ENCODE measurements around the gene NRXN3.

The NRXN3 gene

GRCh38 chr14:78666336-78667056 lies 496.3 kb downstream of the NRXN3 start:
- no peak for DNase-seq

GRCh38 chr14:78667141-78667540 lies 497.0 kb downstream of the NRXN3 start:
- DNase-seq = no peak

- no peak for DNase-seq
These were observed 503.7 kb downstream of the NRXN3 start for GRCh38 chr14:78673845-78674244.

DNA sequence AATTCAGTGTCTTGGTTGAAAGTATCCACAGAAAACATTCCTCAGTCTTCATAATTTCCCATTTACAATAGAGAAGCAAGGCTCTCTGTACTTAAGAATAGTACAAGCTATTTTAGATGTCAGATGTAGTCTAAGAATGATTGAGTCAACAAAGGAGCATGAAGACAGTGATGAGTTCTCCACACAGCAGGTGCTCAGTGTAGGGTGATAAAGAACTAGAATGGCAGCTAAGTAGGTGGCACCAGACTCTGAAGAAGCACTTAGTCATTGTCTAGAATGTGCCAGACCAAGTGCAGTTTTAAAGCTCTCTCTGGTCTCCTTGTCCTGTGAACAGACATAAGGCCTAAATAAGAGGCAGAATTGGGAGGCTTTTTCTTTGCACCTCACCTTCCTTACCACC lies 504.6 kb downstream of the NRXN3 start:
- no peak for DNase-seq

DNA sequence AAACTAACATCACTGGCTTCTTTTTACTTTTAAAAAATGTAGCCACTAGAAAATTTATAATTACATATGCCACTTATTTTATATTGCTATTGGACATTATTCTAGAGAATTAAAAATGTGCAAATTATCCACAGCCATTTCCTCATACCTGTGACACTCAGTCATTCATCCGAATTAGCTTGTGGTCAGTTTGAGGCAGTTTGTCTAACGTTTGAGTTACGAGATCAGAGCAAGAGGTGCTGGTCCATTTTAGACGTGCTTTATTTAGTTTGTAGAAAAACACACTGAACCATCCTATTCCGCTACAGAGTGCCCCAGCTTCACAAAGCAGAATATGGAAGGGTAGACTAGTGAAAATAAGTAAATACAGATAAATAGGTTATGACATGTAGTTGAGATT lies 513.0 kb downstream of the NRXN3 start:
- no peak for DNase-seq

GRCh38 chr14:78683981-78684380 lies 513.8 kb downstream of the NRXN3 start:
- no peak for DNase-seq

GRCh38 chr14:78688503-78688902 lies 518.3 kb downstream of the NRXN3 start:
- DNase-seq = no peak

- DNase-seq = no peak
These were observed 520.7 kb downstream of the NRXN3 start for GRCh38 chr14:78690836-78691235.

- peak in 1 of 5 experiments; percentile 4 for DNase-seq
These were observed 527.2 kb downstream of the NRXN3 start for GRCh38 chr14:78697341-78697740.

- no peak for DNase-seq
These were observed 528.8 kb downstream of the NRXN3 start for GRCh38 chr14:78698991-78699390.

- no peak for DNase-seq
These were observed 530.1 kb downstream of the NRXN3 start for GRCh38 chr14:78700236-78700635.

DNA sequence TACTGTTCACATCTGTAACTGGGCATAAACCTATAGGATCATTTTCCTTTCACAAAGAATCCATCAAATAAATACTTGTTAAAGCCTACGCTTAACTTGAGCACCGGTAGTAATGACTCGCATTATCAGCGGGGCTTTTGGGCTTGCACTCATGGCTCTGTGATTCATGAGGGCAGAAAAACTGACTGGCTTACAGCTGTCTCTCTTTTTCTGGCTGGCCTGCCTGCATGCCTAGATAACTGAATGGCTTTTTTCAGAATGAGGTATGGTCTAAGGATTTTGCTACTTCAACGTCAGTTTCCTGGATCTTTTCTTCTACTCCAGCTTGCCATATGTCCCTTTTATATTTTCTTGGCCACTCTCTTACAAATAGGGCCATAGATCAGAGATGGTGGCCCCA lies 531.1 kb downstream of the NRXN3 start:
- no peak for DNase-seq

DNA sequence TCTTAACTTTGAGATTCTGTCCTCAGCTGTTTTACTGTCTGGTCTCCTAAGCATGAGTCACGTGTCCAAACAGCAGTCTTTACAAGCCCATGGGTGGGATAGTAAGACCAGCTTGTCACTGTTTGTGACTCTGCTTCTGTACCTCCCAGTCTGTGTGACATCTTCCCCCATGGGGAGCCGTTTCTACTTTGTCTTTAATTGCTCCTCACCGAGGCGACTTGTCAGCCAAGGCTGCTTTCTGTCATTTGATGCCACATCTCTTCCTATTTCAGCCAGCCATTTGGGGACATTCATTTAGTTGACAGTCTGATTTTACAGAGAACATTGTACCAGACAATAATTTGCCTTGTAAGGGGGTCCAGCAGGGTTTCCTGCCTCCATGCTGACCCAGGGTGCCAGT lies 534.8 kb downstream of the NRXN3 start:
- no peak for DNase-seq

GRCh38 chr14:78705989-78706388 lies 535.8 kb downstream of the NRXN3 start:
- DNase-seq = no peak

DNA sequence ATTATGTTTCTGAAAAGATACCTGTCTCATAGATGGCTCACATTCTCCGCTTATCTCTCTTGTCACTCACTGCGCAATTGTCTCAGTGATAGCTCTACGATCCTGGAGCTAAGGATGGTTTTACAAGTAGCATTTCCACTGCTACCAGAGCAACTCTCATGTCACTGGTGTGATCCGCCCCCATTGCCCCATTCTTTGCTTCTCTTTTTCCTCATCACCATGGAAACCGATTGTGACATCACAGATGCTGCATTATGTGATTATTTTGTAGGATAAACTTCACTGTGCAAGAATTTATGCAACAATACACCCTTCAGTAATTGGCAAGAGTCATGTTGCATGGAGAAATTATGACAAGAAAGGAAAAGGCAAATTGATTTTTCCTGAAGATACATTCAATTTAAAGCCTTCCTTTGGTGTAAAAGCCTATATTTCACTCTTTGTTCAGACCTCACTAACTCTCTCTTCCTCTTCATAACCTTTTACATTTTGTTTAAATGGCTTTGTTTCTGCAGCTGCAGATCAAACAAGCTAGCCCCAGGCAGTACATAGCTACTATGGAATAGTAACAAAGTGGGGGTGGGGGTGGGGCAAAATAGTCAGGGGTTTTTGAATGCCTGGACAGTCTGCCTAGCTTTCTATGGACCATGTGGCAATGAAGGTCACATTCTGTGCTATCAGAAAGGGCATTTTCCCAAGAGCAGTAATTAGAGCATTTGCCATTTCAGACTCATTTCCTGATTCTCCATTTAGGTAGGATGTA lies 539.8 kb downstream of the NRXN3 start:
- DNase-seq = no peak

- no peak for DNase-seq
These were observed 540.8 kb downstream of the NRXN3 start for GRCh38 chr14:78710963-78711362.

- no peak for DNase-seq
These were observed 543.5 kb downstream of the NRXN3 start for GRCh38 chr14:78713716-78714115.

DNA sequence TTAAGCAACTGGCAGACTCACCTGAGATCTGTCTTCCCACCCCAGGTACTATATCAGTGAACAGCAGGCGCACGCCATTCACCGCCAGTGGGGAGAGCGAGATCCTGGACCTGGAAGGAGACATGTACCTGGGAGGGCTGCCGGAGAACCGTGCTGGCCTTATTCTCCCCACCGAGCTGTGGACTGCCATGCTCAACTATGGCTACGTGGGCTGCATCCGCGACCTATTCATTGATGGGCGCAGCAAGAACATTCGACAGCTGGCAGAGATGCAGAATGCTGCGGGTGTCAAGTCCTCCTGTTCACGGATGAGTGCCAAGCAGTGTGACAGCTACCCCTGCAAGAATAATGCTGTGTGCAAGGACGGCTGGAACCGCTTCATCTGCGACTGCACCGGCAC lies 544.5 kb downstream of the NRXN3 start:
- no peak for DNase-seq

- DNase-seq = no peak
These were observed 551.7 kb downstream of the NRXN3 start for GRCh38 chr14:78721756-78722480.

DNA sequence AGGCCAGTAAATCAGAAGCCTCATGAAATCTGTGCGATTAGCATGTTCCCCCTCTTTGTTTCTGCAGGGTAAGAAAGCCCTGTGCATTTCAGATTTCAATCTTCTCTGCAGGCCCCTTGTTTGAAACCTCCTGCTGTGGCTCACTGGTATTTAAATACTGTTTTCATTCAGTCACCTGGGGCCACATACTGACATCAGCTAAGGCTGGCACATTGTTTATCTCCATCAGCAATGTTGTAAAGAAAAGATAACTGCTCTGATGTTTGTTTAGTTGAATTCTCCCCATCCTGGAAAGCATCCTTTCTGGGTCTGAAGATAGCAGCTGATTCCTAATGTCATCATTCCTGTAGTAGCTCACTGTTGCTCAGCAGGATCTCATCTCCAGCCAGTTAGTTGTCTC lies 554.9 kb downstream of the NRXN3 start:
- DNase-seq = no peak

DNA sequence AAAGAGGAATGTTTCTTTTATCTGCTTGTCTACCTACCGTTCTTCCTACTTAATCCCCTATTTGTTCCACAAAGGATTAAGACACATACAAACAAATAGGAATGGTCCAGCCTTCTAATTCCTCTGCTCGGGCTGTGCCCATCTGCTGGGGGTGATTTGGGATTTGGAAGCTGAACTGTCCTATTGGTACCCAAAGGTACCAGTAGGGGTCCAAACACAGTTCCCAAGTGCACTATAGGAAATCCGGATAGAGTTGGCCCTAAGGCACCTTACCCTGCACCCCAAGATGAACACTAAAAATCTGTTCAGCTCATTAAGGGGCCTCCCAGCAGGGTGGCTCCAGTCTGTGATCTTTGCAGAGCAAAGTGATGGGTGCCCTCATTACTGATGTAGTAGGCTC lies 566.9 kb downstream of the NRXN3 start:
- no peak for DNase-seq

- DNase-seq = no peak
These were observed 567.4 kb downstream of the NRXN3 start for GRCh38 chr14:78737601-78738000.

DNA sequence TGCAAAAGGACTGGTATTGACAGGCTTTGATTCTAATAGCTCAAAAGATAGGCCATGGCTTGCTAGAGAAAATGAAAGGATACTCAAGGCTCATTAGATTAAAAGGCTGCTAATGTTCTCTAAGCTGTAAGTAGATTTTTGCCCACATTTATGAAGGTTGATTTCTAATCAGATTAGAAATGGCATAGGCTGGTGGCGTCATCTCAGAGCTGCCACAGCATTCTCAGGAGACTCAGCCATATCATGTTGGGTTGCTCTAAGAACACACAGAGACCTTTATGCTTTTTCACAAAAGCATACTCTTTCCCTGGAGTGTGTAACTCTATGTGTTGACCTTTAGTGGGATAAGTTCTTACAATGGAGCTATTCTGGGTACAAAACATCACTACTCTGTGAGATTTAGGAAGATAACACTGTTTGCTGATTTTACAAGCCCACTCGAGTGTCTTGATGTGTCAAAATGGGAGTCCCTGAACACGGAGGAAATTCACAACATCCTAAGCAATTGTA lies 576.0 kb downstream of the NRXN3 start:
- no peak for DNase-seq

DNA sequence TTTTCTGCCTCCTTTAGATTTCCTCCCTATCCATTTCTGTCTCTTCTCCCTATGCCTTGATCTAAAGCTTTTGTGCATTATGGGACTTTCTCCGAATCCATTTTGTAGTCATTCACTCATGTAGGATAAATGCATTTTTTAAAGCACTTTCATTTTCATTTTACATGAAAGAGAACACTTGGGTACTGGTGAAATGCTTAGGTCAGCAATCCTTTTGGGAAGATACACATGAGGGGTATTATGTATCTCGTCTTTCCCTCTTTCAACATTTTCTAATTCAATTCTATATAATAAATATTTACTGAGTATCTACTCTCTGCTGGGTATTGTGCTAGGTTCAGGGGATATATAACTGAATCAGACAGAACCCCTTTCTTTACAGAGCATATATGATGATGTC lies 577.6 kb downstream of the NRXN3 start:
- DNase-seq = no peak
